HL-60 (cell line): ENCODE measurements around the gene ZGPAT.

Experiments used
- DNase-seq, 2 experiments: peaks; one replicate each; pipeline ENCODE4 v3.0.0-alpha.2; 2010 to 2020; ENCODE audit warnings: low read depth in 1 of 2, low spot score in 1 of 2
- H3K27ac ChIP-seq: fragments of 250-450 bp; sonication (Bioruptor Pico); replicated peaks from 2 replicates; pipeline ENCODE4 v1.5.1; 2020; ENCODE audit warnings: mild to moderate bottlenecking, moderate library complexity
- H3K27me3 ChIP-seq: fragments of 250-450 bp; sonication (Bioruptor Pico); 2 replicates; pipeline ENCODE4 v1.5.1; 2021; ENCODE audit warnings: mild to moderate bottlenecking, moderate library complexity; ENCODE audit not compliant: insufficient read depth, poor library complexity, severe bottlenecking
- H3K4me3 ChIP-seq: replicated peaks from 2 replicates; pipeline ENCODE4 v1.5.1; 2011; ENCODE audit warnings: mild to moderate bottlenecking, control low read depth, low read length; ENCODE audit not compliant: insufficient read depth
- CTCF ChIP-seq: IDR thresholded peaks from one replicate; pipeline ENCODE4 v1.5.1; 2011; ENCODE audit warnings: low read length, control low read depth, inconsistent platforms; ENCODE audit not compliant: insufficient read depth
- GABPA ChIP-seq: IDR thresholded peaks from 2 replicates; pipeline ENCODE4 v1.6.1; 2012; ENCODE audit warnings: low read depth
- POLR2AphosphoS5 ChIP-seq: IDR thresholded peaks from 2 replicates; pipeline ENCODE4 v1.6.1; 2012; ENCODE audit warnings: low read depth
- REST ChIP-seq: IDR thresholded peaks from 2 replicates; pipeline ENCODE4 v1.6.1; 2012; ENCODE audit warnings: low read depth; ENCODE audit not compliant: insufficient replicate concordance
- SPI1 ChIP-seq: IDR thresholded peaks from 2 replicates; pipeline ENCODE4 v1.6.1; 2012; ENCODE audit warnings: low read depth, mild to moderate bottlenecking, borderline replicate concordance

The ZGPAT gene

GRCh38 chr20:63672666-63673065 is 35.2 kb upstream of the ZGPAT start:
- Histone ChIP-seq H3K27ac (no peak overlapping the region), H3K4me3 (no peak overlapping the region), H3K27me3 (no peaks in the 10 kb centered on the region)
- no peak for DNase-seq
- TF ChIP-seq CTCF (no peak), SPI1 (no peak), POLR2AphosphoS5 (no peak), REST (no peak), GABPA (no peak)

- Histone ChIP-seq H3K4me3 (no peak overlapping the region), H3K27me3 (no peaks in the 10 kb centered on the region), H3K27ac (no peak overlapping the region)
- TF ChIP-seq GABPA (no peak), CTCF (no peak), SPI1 (no peak), REST (no peak), POLR2AphosphoS5 (no peak)
- DNase-seq: no peak
Measured at GRCh38 chr20:63673951-63674350, 33.9 kb upstream of the ZGPAT start.

- no peak overlapping the region for H3K27ac ChIP-seq
- H3K4me3 ChIP-seq: no peak overlapping the region
- TF ChIP-seq GABPA (no peak), POLR2AphosphoS5 (no peak), SPI1 (no peak), REST (no peak), CTCF (no peak)
- no peaks in the 10 kb centered on the region for H3K27me3 ChIP-seq
- DNase-seq: no peak
Measured at GRCh38 chr20:63675681-63676368, 32.0 kb upstream of the ZGPAT start.
